ENCODE results near the gene CA4.

Gene CA4

DNA sequence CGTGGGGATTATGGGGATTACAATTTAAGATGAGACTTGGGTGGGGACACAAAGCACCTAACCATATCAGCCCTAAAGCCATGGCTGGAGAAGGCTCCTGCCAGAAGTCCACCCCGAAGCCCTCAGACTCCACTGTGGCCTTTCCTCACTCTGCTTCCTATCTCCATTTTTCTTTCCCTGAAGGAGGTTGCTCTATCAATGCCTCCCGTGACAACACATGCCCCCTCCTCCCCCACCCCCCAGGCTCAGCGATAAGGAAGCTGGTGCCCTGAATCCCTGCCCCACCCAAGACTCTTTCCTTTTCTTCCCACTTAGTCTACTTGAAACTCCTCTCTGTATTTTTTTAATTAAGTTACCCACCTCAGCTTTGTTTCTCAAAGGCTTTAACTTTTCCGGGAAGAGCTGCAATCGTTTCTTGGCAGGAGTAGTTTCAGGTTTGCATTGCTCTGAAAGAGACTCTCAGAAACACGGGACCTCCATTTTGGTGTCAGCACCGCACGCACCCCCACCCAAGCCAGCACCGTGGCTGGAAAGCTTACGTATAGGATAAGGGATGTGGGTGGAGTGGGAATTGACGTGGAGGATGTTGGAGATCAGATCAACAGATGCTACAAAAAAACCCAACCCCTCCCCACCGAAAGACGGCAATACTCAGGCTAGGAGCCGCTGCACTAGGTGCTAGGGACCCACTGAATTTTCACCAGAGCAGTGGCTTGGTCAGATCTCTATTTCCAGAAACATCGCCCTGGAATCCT, 15.2 kb upstream of the CA4 start:
- peak; percentile 16 for DNase-seq

DNA sequence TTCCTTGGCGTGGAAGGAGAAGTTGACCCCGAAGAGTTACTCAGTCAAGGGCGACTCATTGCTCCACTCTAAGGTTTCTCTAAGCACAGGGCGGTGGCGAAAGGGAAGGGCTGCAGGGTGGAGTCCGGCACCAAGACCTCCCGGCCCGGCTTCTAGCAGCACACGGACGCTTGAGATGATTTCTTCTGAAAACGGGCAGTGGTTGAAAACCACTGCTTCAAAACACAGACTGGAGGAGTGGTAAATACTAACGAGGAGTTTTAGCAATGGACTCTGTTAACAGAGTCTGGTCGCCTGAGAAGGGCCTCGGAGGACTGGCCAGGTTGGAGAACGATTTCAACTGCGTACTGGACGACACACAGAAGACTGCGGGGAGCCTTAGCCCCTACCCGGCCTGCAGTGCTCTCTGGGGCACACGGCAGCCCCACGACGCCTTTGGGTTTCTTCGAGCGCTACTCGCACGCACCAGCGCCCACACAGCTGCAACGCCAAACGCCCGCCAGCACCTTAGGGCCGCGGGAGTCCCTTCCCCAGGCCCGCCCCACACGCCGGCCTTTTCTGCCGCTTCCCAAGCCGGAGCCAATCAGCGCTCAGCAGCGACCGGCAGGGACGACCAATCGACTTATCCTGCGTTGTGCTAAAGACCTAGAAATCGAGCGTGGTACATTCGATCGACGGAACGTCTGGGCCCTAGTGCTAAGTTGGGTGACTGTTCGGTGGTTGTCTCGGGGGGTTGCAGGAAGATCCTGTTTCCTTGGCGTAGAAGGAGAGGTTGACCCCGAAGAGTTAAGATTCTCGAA, 14.4 kb upstream of the CA4 start:
- DNase-seq: peak; percentile 79

- DNase-seq: no peak
Observed at GRCh38 chr17:60135951-60136666, 13.7 kb upstream of the CA4 start.

DNA sequence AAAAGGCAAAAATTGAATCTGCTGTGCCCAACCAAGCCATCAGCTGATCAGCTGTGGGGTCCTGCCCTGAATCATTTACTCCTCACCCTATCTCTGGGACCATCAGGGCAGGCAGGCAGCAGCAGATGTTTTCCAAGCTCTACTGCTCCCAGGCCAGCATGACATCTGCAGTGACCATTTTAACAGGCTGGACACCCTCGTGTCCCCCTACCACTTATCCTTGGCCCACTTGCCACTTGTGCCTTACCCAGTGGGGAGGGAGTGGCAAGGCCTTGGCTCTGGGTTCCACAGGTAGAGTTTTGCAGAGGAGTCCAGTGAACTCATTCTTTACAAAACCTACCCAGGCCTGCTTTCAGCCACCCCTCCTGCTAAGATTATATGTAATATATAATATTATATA, 12.0 kb upstream of the CA4 start:
- no peak for DNase-seq

DNA sequence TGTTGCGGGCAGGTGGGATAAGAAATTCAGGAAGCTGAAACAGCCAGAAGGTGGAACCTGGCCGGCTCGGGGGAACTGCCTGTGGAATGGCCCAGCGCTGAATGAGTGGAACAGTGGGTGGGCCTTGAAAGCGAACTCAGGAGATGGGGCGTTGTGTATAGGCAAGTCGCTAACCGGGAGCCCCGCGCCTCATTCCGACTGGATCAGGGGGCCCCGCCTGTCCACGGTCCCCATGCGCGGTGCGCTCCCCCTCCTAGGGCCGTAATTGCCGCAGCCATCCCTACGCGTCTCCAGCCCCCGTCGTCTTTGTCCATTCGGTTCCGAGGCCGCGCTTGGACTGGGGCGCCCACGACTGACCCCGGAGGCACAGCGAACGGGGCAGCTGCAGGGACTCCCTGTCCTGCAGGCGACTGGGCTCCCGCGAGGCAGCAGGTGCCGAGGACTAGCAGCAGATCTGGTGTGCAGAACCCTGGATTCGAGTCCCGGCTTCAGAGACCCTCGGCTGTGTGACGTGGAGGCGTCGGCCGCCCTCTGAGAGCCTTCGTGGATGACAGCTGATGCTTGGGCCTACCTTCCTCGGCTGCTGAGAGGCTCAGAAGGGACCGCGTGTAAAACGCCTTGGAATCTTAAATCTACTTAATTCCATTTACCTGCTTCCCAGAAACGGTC, 10.9 kb upstream of the CA4 start:
- no peak for DNase-seq

GRCh38 chr17:60139438-60140285, 10.1 kb upstream of the CA4 start:
- peak; percentile 42 for DNase-seq

- peak; percentile 53 for DNase-seq
Observed at GRCh38 chr17:60141111-60142018, 8.4 kb upstream of the CA4 start.

- peak; percentile 82 for DNase-seq
Observed at GRCh38 chr17:60142872-60143499, 6.8 kb upstream of the CA4 start.

GRCh38 chr17:60145006-60145935, 4.5 kb upstream of the CA4 start:
- DNase-seq: peak; percentile 48

DNA sequence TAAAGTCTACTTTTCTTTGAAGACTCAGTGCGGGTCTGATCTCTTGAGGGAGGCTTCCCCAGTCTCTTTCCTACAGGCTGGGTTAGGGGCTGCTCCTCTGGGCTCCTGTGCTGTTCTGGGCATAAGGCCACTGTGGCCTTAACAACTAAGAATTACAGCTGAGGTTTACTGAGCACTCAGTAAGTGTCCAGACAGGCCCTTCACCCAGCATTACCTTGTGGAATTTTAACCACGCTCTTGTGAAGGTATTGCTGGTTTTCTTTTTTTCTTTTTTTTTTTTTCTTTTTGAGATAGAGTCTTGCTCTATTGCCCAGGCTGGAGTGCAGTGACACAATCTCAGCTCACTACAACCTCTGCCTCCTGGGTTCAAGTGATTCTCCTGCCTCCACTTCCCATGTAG, 3.6 kb upstream of the CA4 start:
- DNase-seq: no peak

DNA sequence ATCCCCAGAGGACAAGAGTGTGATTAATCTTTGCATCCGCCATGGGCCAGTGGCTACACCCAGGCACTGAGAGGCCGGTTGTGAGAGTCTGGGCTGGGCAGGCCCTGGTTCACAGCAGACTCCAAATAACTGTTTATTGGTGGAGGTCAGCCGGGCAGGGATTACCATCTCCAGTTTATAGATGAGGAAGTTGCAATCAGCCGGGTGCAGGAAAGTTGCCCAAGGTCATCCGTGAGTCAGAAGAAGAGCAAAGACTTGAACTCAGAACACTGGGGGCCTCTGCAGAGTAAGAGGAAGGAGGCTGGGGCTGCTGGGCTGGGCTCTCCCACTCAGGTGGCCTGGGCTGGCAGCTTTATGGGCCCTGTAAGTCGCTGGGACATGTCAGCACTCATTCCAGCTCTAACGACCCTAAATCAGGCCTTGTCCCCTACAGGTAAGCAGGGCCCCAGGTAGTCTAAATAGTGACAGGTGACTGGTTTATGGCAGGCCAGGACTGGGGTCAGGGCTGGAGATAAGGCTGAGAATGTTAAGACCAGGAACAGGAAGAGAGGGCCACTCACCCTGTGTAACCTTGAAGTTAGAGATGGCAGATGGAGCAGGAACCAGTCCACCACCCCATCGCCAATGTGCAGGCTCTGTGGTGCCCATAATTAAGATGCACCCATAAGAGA, 2.1 kb upstream of the CA4 start:
- DNase-seq: no peak

DNA sequence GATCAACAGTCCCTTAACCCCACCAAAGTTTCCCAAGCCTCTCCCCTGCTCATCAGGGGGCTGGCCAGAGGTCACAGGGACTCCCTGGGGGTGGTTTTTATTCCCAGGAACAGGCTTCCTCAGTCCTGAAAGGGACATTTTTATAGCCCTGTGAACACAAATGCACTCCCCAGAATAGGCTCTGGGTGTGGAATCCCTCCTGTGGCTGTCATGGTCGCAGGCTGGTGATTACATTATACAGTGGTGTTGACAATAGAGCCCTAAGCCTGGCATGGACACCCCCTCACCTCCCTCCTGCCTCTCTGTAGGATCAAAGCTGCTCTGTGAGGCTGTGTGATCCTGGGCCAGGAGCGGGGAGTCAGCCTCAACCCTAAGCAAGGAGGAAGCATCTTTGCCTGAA, 1.4 kb upstream of the CA4 start:
- no peak for DNase-seq

DNA sequence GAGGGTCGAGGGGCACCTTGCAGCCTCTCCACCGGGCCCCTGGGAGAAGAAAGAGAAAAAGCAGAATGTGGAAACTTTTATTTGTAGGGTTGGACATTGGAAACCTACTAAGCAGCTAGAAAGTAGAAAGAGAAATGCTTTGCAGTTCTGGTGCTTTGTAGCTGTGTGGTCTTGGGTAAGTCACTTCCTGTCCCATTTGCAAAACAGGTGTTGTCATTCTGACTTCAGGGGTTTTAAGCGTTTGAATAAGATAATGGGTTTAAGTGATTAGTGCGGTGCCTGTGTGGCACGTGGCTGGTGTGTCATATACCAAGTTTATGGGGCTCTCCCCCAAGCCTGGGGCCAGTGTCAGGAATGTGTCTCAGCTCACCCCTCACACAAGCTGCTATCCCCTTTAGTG, 1.6 kb downstream of the CA4 start:
- DNase-seq: no peak

DNA sequence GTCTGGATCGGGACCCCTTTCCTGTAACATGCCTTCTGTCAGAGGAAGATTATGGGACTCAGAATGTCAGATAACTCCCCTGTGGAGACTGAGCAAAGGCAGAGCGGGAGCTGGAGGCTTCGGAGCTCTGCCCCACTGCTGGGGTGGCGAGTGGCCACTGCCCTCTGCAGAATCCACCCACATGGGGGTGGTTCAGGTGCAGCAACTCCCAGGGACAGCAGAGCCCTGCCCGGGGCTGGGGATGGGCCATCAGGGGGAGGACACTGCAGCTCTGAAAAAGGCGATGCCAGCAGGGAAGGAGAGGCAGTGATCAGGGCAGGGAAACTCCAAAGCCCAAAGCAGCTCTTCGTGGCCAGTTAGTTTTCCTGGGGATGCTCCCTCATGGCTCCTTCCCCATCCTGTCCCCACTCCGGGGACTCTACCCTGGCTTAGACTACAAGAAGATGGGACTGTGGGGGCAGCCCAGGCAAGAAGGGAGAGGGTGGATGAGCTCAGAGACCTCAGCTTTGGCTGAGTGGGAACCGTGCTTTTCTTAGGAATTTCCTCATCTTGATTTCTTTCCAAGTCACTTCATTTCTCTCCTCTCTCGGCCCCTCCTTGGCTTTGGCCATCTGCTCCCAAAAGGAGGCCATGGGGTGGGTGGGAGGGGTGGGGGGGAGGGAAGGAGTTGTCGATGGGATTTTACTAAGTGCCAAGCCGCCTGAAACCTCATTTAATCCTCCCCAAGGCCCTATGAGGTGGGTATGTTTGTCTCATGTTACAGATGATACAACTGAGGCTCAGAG, 4.0 kb downstream of the CA4 start:
- DNase-seq: no peak

DNA sequence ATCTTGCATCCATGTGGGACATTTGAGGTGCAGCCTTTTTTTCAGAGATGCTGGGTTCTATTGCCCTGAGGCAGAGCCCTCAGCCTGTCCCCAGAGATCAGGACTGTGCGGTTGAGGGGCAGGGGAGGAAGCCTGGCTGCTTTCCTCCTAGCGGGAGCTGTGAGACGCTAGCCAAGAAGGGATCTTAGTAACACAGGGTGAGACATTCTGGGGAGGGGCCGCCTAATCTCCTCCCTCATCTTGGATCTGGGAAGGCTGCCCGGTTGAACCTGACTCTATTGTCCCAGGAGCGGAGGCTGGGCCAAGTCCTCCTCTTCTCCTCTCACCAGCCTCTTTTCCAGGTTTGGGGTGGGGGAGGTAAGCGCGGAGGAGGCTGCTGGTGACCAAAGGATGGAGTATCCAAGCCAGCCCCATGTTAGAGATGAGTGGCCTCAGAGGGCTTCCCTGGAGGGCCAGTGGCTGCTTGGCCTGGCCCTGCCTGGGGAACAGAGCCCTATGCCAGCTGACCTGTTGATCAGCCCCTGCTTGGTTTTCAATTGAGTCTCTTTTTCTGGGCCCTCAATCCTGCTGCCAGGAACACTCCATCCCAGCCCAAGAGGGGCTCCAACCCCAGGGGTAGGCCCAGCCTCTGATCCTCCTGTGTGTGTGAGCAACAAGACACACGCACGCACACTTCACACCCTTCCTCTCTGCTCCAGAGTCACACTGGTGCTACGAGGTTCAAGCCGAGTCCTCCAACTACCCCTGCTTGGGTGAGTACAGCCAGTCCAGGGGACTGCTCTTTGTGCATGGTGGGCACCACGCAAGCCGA, 5.0 kb downstream of the CA4 start:
- no peak for DNase-seq

DNA sequence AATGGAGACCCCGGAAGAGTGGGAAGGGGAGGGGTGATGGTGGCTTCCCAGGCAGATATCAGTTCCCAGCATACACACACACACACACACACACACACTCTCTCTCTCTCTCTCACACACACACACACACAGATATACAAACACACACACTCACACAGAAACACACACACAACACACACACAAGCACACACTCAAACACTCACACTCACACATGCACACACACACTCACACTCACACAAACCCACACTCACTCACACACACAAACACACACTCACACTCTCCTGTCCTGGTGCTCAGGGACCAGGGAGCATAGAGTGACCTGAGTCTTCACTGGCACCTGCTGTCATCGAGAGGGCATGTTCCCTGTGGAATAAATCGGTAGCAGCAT, 5.6 kb downstream of the CA4 start:
- DNase-seq: no peak

DNA sequence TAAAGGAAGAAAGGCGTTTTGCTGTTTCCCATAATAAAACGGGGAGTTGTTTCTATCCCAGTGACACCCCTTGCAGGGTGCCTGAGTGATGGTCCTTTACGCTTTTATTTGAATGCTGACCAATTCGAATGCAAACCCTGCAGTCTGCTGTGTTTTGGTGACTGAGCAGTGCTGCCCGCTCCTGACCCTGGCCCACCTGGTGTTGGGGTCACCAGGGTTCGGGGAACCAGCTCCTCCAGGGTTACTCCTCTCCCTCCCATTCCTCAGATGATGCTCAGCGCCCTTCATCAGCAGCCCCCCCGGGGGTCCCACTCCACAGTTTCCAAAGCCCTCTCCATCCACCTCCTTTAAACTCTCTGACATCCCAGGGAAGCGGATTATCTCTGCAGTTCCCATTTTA, 6.0 kb downstream of the CA4 start:
- no peak for DNase-seq

All from NCI-H146 (cell line).